Measurements from ENCODE around the gene SLC29A3. TPM values are rescaled to one million over a fixed set of nuclear protein-coding genes. Genes with fewer than 3 reads are reported as not detected.

SLC29A3 gene
- total RNA-seq, 1 donor from 2014 or later, result 6.8 TPM

GRCh38 chr10:71339796-71340589 is 20.9 kb downstream of the SLC29A3 start:
- no peak overlapping the region for H3K4me3 Mint-ChIP-seq
- no peaks in the 10 kb centered on the region for H3K9me3 Mint-ChIP-seq
- no peaks in the 10 kb centered on the region for H3K27me3 Mint-ChIP-seq (ENCODE audit: insufficient read depth)
- no peak overlapping the region for H3K27ac Mint-ChIP-seq
- no peak for DNase-seq (ENCODE audit: low spot score)
- H3K4me1 Mint-ChIP-seq (ENCODE audit: low read depth), result no peaks in the 10 kb centered on the region
- no peaks in the 10 kb centered on the region for H3K36me3 Mint-ChIP-seq (ENCODE audit: low read depth)
- intact Hi-C loops (cut with micrococcal nuclease), result no loop called here

GRCh38 chr10:71342573-71343391 is 23.7 kb downstream of the SLC29A3 start:
- Mint-ChIP-seq H3K9me3 (no peaks in the 10 kb centered on the region), H3K4me3 (no peak overlapping the region), H3K36me3 (ENCODE audit: low read depth) (no peaks in the 10 kb centered on the region), H3K27ac (no peak overlapping the region), H3K27me3 (ENCODE audit: insufficient read depth) (no peaks in the 10 kb centered on the region), H3K4me1 (ENCODE audit: low read depth) (no peaks in the 10 kb centered on the region)
- intact Hi-C loops (cut with micrococcal nuclease), result no loop called here
- no peak for DNase-seq (ENCODE audit: low spot score)

- Mint-ChIP-seq H3K4me1 (ENCODE audit: low read depth) (no peaks in the 10 kb centered on the region), H3K27me3 (ENCODE audit: insufficient read depth) (no peaks in the 10 kb centered on the region), H3K27ac (no peak overlapping the region), H3K9me3 (no peaks in the 10 kb centered on the region), H3K36me3 (ENCODE audit: low read depth) (no peaks in the 10 kb centered on the region), H3K4me3 (no peak overlapping the region)
- intact Hi-C loops (cut with micrococcal nuclease), result no loop called here
- DNase-seq (ENCODE audit: low spot score), result no peak
Observed at GRCh38 chr10:71343392-71343773, 24.3 kb downstream of the SLC29A3 start.

DNA sequence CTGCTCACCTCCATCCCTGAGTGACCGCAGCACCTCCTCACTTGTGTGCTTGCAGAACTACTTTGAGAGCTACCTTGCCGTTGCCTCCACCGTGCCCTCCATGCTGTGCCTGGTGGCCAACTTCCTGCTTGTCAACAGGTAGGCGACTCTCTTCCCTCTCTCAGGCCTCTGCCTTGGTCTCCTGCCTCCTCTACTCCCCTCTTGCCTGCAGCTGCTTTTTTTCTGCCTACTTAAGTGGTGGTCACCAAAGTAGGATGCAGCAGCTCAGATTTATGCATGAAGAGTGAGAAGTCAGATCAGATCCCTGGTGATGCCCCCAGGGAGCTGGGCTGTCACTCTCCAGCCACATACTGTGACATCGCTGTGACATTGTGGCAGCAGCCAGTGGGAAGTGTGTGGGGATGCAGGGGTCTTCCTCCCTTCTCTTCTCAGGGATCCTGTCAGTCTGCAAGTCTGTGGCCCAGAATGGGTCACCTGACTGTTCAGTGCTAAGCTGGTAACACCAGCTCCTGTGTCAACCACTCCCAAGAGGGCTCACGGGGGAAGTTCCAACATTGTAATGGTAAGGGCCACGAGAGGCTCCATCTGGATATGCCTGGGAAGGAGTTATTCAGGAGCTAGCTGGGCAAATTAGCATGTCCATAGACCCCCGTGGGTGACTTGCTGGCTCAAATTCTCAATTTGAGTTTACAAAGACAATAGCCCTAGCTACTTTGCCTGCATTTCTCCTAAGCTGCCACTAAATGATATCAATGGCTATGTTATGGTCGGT is 25.3 kb downstream of the SLC29A3 start:
- Mint-ChIP-seq H3K9me3 (no peaks in the 10 kb centered on the region), H3K27ac (no peak overlapping the region), H3K36me3 (ENCODE audit: low read depth) (no peaks in the 10 kb centered on the region), H3K4me3 (no peak overlapping the region), H3K27me3 (ENCODE audit: insufficient read depth) (no peaks in the 10 kb centered on the region), H3K4me1 (ENCODE audit: low read depth) (no peaks in the 10 kb centered on the region)
- DNase-seq (ENCODE audit: low spot score), result no peak
- intact Hi-C loops (cut with micrococcal nuclease), result no loop called here

- no peak overlapping the region for H3K27ac Mint-ChIP-seq
- H3K4me3 Mint-ChIP-seq, result no peak overlapping the region
- H3K27me3 Mint-ChIP-seq (ENCODE audit: insufficient read depth), result no peaks in the 10 kb centered on the region
- no peak for DNase-seq (ENCODE audit: low spot score)
- H3K9me3 Mint-ChIP-seq, result no peaks in the 10 kb centered on the region
- no peaks in the 10 kb centered on the region for H3K4me1 Mint-ChIP-seq (ENCODE audit: low read depth)
- intact Hi-C loops (cut with micrococcal nuclease), result no loop called here
- H3K36me3 Mint-ChIP-seq (ENCODE audit: low read depth), result no peaks in the 10 kb centered on the region
Observed at GRCh38 chr10:71344993-71345480, 26.0 kb downstream of the SLC29A3 start.

GRCh38 chr10:71345694-71346093 is 26.6 kb downstream of the SLC29A3 start:
- Mint-ChIP-seq H3K36me3 (ENCODE audit: low read depth) (no peaks in the 10 kb centered on the region), H3K27me3 (ENCODE audit: insufficient read depth) (no peaks in the 10 kb centered on the region), H3K9me3 (no peaks in the 10 kb centered on the region)

DNA sequence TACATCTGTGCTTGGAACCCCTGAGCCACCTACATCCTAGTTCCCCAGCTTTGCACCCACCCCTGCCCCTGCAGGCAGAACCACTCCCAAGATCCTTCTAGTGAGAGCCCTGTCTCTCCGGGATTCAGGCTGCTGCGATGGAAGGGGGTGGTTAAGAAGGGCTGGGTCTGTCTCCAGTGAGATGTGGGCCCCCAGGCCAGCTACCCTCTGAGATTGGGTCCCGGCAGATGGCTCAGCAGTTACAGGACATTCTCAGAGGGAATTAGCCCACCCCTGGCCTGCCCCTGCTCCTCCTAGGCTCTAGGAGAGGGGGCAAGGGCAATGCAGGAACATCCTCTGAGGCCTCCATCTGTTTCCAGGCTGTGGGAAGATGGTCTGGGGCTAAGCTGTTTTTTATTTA is 27.7 kb downstream of the SLC29A3 start:
- Mint-ChIP-seq H3K4me3 (no peak overlapping the region), H3K27me3 (ENCODE audit: insufficient read depth) (no peaks in the 10 kb centered on the region), H3K27ac (no peak overlapping the region), H3K9me3 (no peaks in the 10 kb centered on the region), H3K4me1 (ENCODE audit: low read depth) (no peaks in the 10 kb centered on the region), H3K36me3 (ENCODE audit: low read depth) (no peaks in the 10 kb centered on the region)
- DNase-seq (ENCODE audit: low spot score), result no peak
- intact Hi-C loops (cut with micrococcal nuclease), result no loop called here

More at GRCh38 chr10:71345694-71346093, 26.6 kb downstream of the SLC29A3 start:
- Mint-ChIP-seq H3K27ac (no peak overlapping the region), H3K4me1 (ENCODE audit: low read depth) (no peaks in the 10 kb centered on the region), H3K4me3 (no peak overlapping the region)
- DNase-seq (ENCODE audit: low spot score), result no peak
- intact Hi-C loops (cut with micrococcal nuclease), result no loop called here

DNA sequence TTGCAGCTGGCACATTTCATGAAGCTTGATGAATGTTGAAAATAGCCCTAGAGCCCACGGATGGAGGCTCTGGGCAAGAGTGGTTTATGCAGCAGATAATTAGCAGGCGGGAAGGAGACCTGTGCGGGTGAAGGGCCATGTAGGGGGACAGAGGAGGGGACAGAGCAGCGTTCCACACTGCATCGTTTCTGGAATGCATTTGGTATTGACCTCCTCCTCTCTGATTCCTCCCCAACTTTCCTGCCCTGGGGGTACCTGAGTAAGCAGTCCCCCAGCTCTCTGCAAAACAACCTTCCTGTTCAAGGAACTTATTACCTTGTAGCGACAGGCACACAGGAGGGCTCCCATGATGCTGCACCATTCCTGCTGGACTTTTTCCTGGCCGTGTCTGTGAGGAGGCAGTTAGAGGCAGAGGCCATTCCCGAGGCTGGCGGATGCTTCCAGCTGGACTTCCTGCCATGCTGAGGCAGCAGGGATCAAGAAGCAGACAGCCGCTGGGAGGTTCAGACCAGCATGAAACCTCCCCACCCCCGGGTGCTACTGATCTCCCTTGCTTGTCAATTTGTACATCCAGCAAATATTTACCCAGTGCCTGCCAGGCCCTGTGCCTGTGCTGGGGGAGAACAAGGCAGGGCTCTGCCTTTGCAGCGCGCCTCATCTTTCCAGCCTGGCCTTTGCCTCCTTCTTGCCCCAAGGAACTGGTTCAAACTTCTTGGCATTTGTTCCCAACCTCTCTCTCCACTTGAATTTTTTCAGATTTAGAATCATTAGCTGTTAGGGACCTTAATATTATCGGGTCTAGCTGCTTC is 28.7 kb downstream of the SLC29A3 start:
- intact Hi-C loops (cut with micrococcal nuclease), result no loop called here

GRCh38 chr10:71348850-71349249 is 29.8 kb downstream of the SLC29A3 start:
- H3K9me3 Mint-ChIP-seq, result no peaks in the 10 kb centered on the region
- H3K36me3 Mint-ChIP-seq (ENCODE audit: low read depth), result no peaks in the 10 kb centered on the region
- intact Hi-C loops (cut with micrococcal nuclease), result no loop called here
- H3K27me3 Mint-ChIP-seq (ENCODE audit: insufficient read depth), result no peaks in the 10 kb centered on the region
- no peaks in the 10 kb centered on the region for H3K4me1 Mint-ChIP-seq (ENCODE audit: low read depth)
- H3K27ac Mint-ChIP-seq, result no peak overlapping the region
- no peak overlapping the region for H3K4me3 Mint-ChIP-seq
- DNase-seq (ENCODE audit: low spot score), result no peak

More for the DNA sequence above, 28.7 kb downstream of the SLC29A3 start:
- no peak for DNase-seq (ENCODE audit: low spot score)
- no peaks in the 10 kb centered on the region for H3K27me3 Mint-ChIP-seq (ENCODE audit: insufficient read depth)
- H3K9me3 Mint-ChIP-seq, result no peaks in the 10 kb centered on the region
- no peaks in the 10 kb centered on the region for H3K36me3 Mint-ChIP-seq (ENCODE audit: low read depth)
- H3K27ac Mint-ChIP-seq, result no peak overlapping the region
- H3K4me3 Mint-ChIP-seq, result no peak overlapping the region
- H3K4me1 Mint-ChIP-seq (ENCODE audit: low read depth), result no peaks in the 10 kb centered on the region

DNA sequence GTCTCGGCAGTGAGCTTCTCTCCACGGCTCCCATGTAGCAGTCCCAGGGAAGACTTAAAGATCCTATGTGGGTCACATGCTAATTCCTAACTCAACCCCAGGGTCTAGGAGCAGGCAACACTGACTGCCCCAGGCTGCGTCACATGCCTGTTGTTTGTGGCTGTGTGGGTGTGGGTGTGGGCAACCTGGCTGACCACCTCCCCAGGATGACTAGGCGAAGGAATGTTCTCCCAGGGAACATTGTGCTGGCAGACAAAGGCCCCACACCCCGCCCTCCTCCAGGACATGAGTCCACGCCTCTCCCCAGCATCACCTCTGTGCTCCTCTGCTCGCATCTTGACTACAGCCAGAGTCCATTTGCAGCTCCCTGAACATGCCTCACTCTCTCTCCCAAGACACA is 30.3 kb downstream of the SLC29A3 start:
- no peak for DNase-seq (ENCODE audit: low spot score)
- intact Hi-C loops (cut with micrococcal nuclease), result no loop called here
- Mint-ChIP-seq H3K36me3 (ENCODE audit: low read depth) (no peaks in the 10 kb centered on the region), H3K4me1 (ENCODE audit: low read depth) (no peaks in the 10 kb centered on the region), H3K4me3 (no peak overlapping the region), H3K9me3 (no peaks in the 10 kb centered on the region), H3K27me3 (ENCODE audit: insufficient read depth) (no peaks in the 10 kb centered on the region), H3K27ac (no peak overlapping the region)

DNA sequence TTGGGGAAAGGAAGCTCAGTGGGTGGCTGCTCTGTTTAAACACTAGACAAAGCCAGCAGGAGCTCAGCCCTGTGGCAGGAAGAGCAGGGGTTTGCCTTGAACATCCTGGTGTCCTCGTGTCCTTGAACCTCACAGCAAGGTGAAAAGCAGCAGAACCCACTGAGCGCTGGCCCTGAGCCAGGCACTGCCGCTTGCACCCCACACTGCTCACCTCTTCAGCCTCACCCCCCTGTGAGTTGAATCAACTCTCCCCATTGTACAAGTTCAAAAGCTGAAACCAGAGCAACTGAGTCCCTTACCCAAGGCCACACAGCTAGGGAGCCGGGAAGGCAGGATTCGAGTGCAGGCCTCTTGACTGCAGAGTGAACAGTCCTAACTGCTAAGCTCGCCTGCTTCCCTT is 32.0 kb downstream of the SLC29A3 start:
- H3K4me1 Mint-ChIP-seq (ENCODE audit: low read depth), result no peaks in the 10 kb centered on the region
- no peaks in the 10 kb centered on the region for H3K36me3 Mint-ChIP-seq (ENCODE audit: low read depth)
- H3K4me3 Mint-ChIP-seq, result no peak overlapping the region
- intact Hi-C loops (cut with micrococcal nuclease), result no loop called here
- no peaks in the 10 kb centered on the region for H3K27me3 Mint-ChIP-seq (ENCODE audit: insufficient read depth)
- no peak for DNase-seq (ENCODE audit: low spot score)
- H3K9me3 Mint-ChIP-seq, result no peaks in the 10 kb centered on the region
- no peak overlapping the region for H3K27ac Mint-ChIP-seq

DNA sequence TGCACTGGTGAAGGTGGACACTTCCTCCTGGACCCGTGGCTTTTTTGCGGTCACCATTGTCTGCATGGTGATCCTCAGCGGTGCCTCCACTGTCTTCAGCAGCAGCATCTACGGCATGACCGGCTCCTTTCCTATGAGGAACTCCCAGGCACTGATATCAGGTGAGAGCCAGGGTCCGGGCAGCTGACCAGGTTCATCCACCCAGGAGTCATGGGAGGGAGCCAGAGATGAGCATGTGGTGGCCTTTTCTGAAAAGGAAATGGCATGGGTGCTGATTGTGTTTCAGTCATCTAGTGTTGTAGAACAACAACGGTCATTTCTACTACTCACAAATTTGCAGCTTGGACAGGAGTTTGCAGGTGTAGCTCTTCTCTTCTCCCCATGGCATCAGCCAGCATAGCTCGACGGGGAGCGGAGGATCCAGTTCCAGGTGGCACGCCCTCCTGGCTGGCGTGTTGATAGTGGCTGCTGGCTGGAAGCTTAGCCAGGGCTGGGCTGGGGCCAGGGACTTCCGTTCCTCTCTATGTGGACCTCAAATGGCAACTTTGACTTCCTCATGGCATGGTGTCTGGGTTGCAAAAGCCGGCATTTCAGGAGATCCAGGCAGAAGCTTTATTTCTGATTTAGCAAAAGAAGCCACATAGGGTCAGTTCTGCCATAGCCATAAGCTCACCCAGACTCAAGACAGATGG is 32.7 kb downstream of the SLC29A3 start:
- no peak overlapping the region for H3K4me3 Mint-ChIP-seq
- no peaks in the 10 kb centered on the region for H3K4me1 Mint-ChIP-seq (ENCODE audit: low read depth)
- H3K27ac Mint-ChIP-seq, result no peak overlapping the region
- no peaks in the 10 kb centered on the region for H3K27me3 Mint-ChIP-seq (ENCODE audit: insufficient read depth)
- DNase-seq (ENCODE audit: low spot score), result no peak
- no peaks in the 10 kb centered on the region for H3K9me3 Mint-ChIP-seq
- intact Hi-C loops (cut with micrococcal nuclease), result no loop called here
- no peaks in the 10 kb centered on the region for H3K36me3 Mint-ChIP-seq (ENCODE audit: low read depth)

Data from activated T-helper 1 cell treated with anti-CD3 and anti-CD28 coated beads, Interleukin-12 subunit alpha, Interleukin-12 subunit beta, Interleukin-2, Interleukin-4 antibody, amounts not matched to agents 30 ng/mL and 10 ng/mL and 1 ng/mL, durations not matched to agents 14 hours and 24 hours and 36 hours (primary cell).